Suppressor macrophage (primary cell): ENCODE measurements around the gene DBP.
A peak's percentile ranks its signal among the peaks of the same experiment; 100 is the strongest.
"Not testable (repeated sequence)": the region's sequence is repeated elsewhere in the genome, so short reads cannot be mapped to it uniquely, and the experiment has no call there.

Experiments used
- DNase-seq, 4 experiments: peaks; one replicate each; pipeline ENCODE4 v3.0.0-alpha.2; 2020 to 2022

The DBP gene

GRCh38 chr19:48665786-48666185, 28.6 kb upstream of the DBP start:
- no peak for DNase-seq

- no peak for DNase-seq
These were observed 27.3 kb upstream of the DBP start for GRCh38 chr19:48664476-48664875.

- DNase-seq: no peak
These were observed 26.5 kb upstream of the DBP start for GRCh38 chr19:48663667-48664066.

GRCh38 chr19:48661711-48662090, 24.5 kb upstream of the DBP start:
- DNase-seq: no peak

- DNase-seq: peak; percentile 89 to 93 (median 90)
These were observed 23.9 kb upstream of the DBP start for GRCh38 chr19:48660852-48661710.

- peak; percentile 21 to 47 (median 34) for DNase-seq
These were observed 22.6 kb upstream of the DBP start for GRCh38 chr19:48659768-48660167.

- no peak for DNase-seq
These were observed 21.3 kb upstream of the DBP start for GRCh38 chr19:48658483-48658882.

- DNase-seq: not testable (repeated sequence)
These were observed 20.6 kb upstream of the DBP start for GRCh38 chr19:48657828-48658227.

- no peak for DNase-seq
These were observed 19.8 kb upstream of the DBP start for GRCh38 chr19:48656840-48657474.

GRCh38 chr19:48654299-48655059, 17.3 kb upstream of the DBP start:
- no peak for DNase-seq

- DNase-seq: no peak
These were observed 14.5 kb upstream of the DBP start for GRCh38 chr19:48651683-48652048.

GRCh38 chr19:48650974-48651682, 13.9 kb upstream of the DBP start:
- no peak for DNase-seq

- DNase-seq: no peak
These were observed 11.0 kb upstream of the DBP start for GRCh38 chr19:48648134-48648533.

GRCh38 chr19:48646722-48647216, 9.6 kb upstream of the DBP start:
- no peak for DNase-seq

GRCh38 chr19:48646001-48646721, 9.0 kb upstream of the DBP start, which contains the start of gene CA11:
TSS of gene CA11 (minus strand) at chr19:48646187. CDS start at chr19:48645632, 555 bp downstream.
- DNase-seq: peak; percentile 80 to 93 (median 88)

GRCh38 chr19:48645620-48646000, 8.4 kb upstream of the DBP start:
- peak in 3 of 4 experiments; percentile 41 to 56 (median 41) for DNase-seq

- DNase-seq: peak; percentile 73 to 86 (median 80)
These were observed 7.8 kb upstream of the DBP start for GRCh38 chr19:48644839-48645619.

GRCh38 chr19:48644355-48644754, 7.2 kb upstream of the DBP start:
- no peak for DNase-seq

GRCh38 chr19:48642862-48643261, 5.7 kb upstream of the DBP start:
- DNase-seq: no peak

GRCh38 chr19:48641850-48642249, 4.7 kb upstream of the DBP start:
- DNase-seq: no peak
